ENCODE data around the gene MYO3B.

GRCh38 chr2:170276925-170277629 is 99.1 kb downstream of the MYO3B start:
- TF ChIP-seq, protein P1, sequence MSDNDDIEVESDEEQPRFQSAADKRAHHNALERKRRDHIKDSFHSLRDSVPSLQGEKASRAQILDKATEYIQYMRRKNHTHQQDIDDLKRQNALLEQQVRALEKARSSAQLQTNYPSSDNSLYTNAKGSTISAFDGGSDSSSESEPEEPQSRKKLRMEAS (IDR thresholded peaks at IDR 0.05) = no peak
- TF ChIP-seq YY1 (IDR thresholded peaks at IDR 0.05; ENCODE audit: low read depth) = no peak
- no peak for TF ChIP-seq RAD21 (IDR thresholded peaks at IDR 0.05; ENCODE audit: low read depth)
- no peak for TF ChIP-seq EP300 (IDR thresholded peaks at IDR 0.05; ENCODE audit: borderline replicate concordance)
- TF ChIP-seq REST (IDR thresholded peaks at IDR 0.05; ENCODE audit: low read depth) = no peak
- no peak for TF ChIP-seq CEBPB (IDR thresholded peaks at IDR 0.05)
- no peak for TF ChIP-seq TCF12 (IDR thresholded peaks at IDR 0.05; ENCODE audit: low read depth)
- no peak for TF ChIP-seq EGR1 (IDR thresholded peaks at IDR 0.05)
- no peak for TF ChIP-seq TAF1 (IDR thresholded peaks at IDR 0.05; ENCODE audit: low read depth)
